Stimulated activated naive B cell treated with anti-CD40 and anti-IgM and Interleukin-4, amounts not matched to agents 10 μg/mL and 1 μg/mL and 100 μg/mL, for 72 hours (primary cell): ENCODE data around the gene GATB.

Experiments used
- ATAC-seq, 2 donors: fragments of 150-1000 bp; cut with Tn5 transposase; replicated peaks; 2 replicates each; pipeline ENCODE4 v1.10.0; 2021; ENCODE audit warnings: moderate library complexity in 1 of 2
- DNase-seq: peaks from one replicate; pipeline ENCODE4 v3.0.0; 2021
- H3K27ac Mint-ChIP-seq: one replicate; pipeline ENCODE4 v1.8.0; 2022; ENCODE audit warnings: mild to moderate bottlenecking, mixed read lengths
- H3K27me3 Mint-ChIP-seq, 2 donors: one replicate each; pipeline ENCODE4 v1.8.0; 2022; ENCODE audit warnings: mixed read lengths in 2 of 2
- H3K36me3 Mint-ChIP-seq, 2 donors: one replicate each; pipeline ENCODE4 v1.8.0; 2022; ENCODE audit warnings: mixed read lengths in 2 of 2, mild to moderate bottlenecking in 1 of 2
- H3K4me1 Mint-ChIP-seq, 2 donors: one replicate each; pipeline ENCODE4 v1.8.0; 2022; ENCODE audit warnings: mixed read lengths in 2 of 2, mild to moderate bottlenecking in 1 of 2
- H3K4me3 Mint-ChIP-seq, 2 donors: one replicate each; pipeline ENCODE4 v1.8.0; 2022; ENCODE audit warnings: mild to moderate bottlenecking in 2 of 2, mixed read lengths in 2 of 2, moderate library complexity in 1 of 2
- H3K9me3 Mint-ChIP-seq, 2 donors: one replicate each; pipeline ENCODE4 v1.8.0; 2022; ENCODE audit warnings: mixed read lengths in 2 of 2, mild to moderate bottlenecking in 1 of 2

The GATB gene

GRCh38 chr4:151715881-151716280, 44.9 kb downstream of the GATB start:
- no peak overlapping the region for H3K27ac Mint-ChIP-seq
- no peak for ATAC-seq
- no peaks in the 10 kb centered on the region for H3K27me3 Mint-ChIP-seq
- no peak overlapping the region for H3K4me3 Mint-ChIP-seq
- no peak for DNase-seq
- peaks cover 12 to 41% of the 10 kb centered on the region in 2 donors for H3K36me3 Mint-ChIP-seq
- H3K9me3 Mint-ChIP-seq = no peaks in the 10 kb centered on the region
- no peaks in the 10 kb centered on the region for H3K4me1 Mint-ChIP-seq

GRCh38 chr4:151712777-151713176, 48.0 kb downstream of the GATB start:
- Mint-ChIP-seq H3K27me3 (no peaks in the 10 kb centered on the region), H3K36me3 (peaks cover 19 to 55% of the 10 kb centered on the region in 2 donors)
- DNase-seq = no peak

GRCh38 chr4:151711646-151712045, 49.2 kb downstream of the GATB start:
- Mint-ChIP-seq H3K4me1 (no peaks in the 10 kb centered on the region), H3K9me3 (no peaks in the 10 kb centered on the region), H3K27ac (no peak overlapping the region), H3K4me3 (no peak overlapping the region), H3K36me3 (peaks cover 14 to 50% of the 10 kb centered on the region in 2 donors), H3K27me3 (no peaks in the 10 kb centered on the region)
- ATAC-seq = no peak
- DNase-seq = no peak

More at GRCh38 chr4:151712777-151713176, 48.0 kb downstream of the GATB start:
- H3K9me3 Mint-ChIP-seq = no peaks in the 10 kb centered on the region
- no peak for ATAC-seq
- no peak overlapping the region for H3K4me3 Mint-ChIP-seq
- H3K27ac Mint-ChIP-seq = no peak overlapping the region
- no peaks in the 10 kb centered on the region for H3K4me1 Mint-ChIP-seq

DNA sequence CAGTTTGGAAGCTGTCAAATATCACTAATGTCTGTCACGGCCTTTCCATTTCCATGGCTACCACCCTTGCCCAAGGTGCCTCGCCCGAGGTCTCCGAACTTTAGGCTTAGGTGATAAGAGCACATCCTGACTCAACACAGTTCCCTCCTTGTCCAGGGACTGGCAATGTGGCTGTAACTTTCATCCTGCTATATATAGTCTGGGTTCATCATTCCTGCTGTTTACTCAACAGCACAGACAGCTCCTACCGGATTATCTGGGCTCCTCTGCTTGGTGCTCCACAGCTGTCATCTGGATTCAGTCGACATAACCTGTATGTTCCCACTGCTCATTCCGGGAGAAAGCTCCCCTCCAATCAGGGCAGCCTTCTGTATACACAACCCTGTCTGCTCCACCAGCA, 51.2 kb downstream of the GATB start:
- no peak for ATAC-seq
- no peaks in the 10 kb centered on the region for H3K9me3 Mint-ChIP-seq
- no peaks in the 10 kb centered on the region for H3K4me1 Mint-ChIP-seq
- no peaks in the 10 kb centered on the region for H3K27me3 Mint-ChIP-seq
- H3K4me3 Mint-ChIP-seq = no peak overlapping the region
- DNase-seq = no peak
- H3K27ac Mint-ChIP-seq = no peak overlapping the region
- H3K36me3 Mint-ChIP-seq = peaks cover 24 to 57% of the 10 kb centered on the region in 2 donors

DNA sequence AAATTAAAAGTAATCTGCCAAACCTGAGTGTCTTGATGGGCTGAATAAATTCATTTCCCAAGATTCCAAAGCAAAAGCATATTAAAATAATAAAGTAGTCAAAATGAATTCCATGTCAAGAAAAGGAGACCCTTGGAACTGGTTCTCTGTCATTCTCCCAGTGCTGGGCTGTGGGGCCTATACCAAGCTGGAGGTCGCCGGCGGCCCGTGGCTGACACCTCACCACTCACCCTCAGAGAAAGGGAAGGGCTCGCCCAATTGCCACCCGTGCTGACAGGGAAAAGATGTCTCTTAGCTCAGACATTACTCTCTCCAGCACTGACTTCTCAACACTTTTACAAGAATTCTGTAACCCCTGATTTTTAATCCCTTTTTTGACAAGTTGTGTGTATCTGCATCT, 51.7 kb downstream of the GATB start:
- H3K27ac Mint-ChIP-seq = no peak overlapping the region

DNA sequence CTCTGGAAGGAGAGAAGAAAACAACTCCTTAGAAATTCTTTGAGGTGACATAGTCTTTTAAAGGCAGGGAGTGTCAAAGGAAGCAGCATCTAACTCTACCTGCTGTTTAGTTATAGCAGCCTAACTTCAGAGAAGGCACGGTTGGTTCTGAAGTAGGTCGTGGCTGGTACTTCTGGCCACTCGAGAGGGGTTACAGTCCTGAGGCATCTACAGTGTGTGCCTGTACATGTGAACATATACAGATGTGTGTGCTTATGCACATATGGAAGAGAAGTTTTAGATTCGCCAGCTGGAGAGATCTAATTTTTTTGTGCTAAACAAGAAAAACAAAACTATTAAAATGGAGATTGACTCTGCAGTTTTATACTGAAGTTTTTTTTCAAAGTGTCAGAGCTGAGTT, 52.7 kb downstream of the GATB start:
- no peak for DNase-seq
- Mint-ChIP-seq H3K27me3 (no peaks in the 10 kb centered on the region), H3K4me1 (no peaks in the 10 kb centered on the region), H3K27ac (no peak overlapping the region), H3K4me3 (no peak overlapping the region), H3K9me3 (no peaks in the 10 kb centered on the region), H3K36me3 (peaks cover 32 to 56% of the 10 kb centered on the region in 2 donors)
- ATAC-seq = no peak

More for the DNA sequence above, 51.7 kb downstream of the GATB start:
- no peak for DNase-seq
- Mint-ChIP-seq H3K27me3 (no peaks in the 10 kb centered on the region), H3K9me3 (no peaks in the 10 kb centered on the region), H3K4me3 (no peak overlapping the region), H3K4me1 (no peaks in the 10 kb centered on the region), H3K36me3 (peaks cover 24 to 57% of the 10 kb centered on the region in 2 donors)
- ATAC-seq = no peak

- H3K9me3 Mint-ChIP-seq = peaks cover 2 to 4% of the 10 kb centered on the region in 2 donors
- no peaks in the 10 kb centered on the region for H3K27me3 Mint-ChIP-seq
- no peak overlapping the region for H3K4me3 Mint-ChIP-seq
- no peak for DNase-seq
- H3K36me3 Mint-ChIP-seq = peaks cover 66 to 76% of the 10 kb centered on the region in 2 donors
- no peak for ATAC-seq
- H3K27ac Mint-ChIP-seq = no peak overlapping the region
- H3K4me1 Mint-ChIP-seq = no peaks in the 10 kb centered on the region
Observed at GRCh38 chr4:151703401-151703800, 57.4 kb downstream of the GATB start.

- ATAC-seq (no peak), DNase-seq (no peak)
- H3K27ac Mint-ChIP-seq = no peak overlapping the region
- peaks cover 69 to 74% of the 10 kb centered on the region in 2 donors for H3K36me3 Mint-ChIP-seq
- H3K4me1 Mint-ChIP-seq = no peaks in the 10 kb centered on the region
- H3K4me3 Mint-ChIP-seq = no peak overlapping the region
- peaks cover 2 to 4% of the 10 kb centered on the region in 2 donors for H3K9me3 Mint-ChIP-seq
- H3K27me3 Mint-ChIP-seq = no peaks in the 10 kb centered on the region
Observed at GRCh38 chr4:151702256-151702655, 58.6 kb downstream of the GATB start.

- no peak for ATAC-seq
- no peak overlapping the region for H3K4me3 Mint-ChIP-seq
- H3K27ac Mint-ChIP-seq = no peak overlapping the region
- DNase-seq = no peak
- H3K27me3 Mint-ChIP-seq = no peaks in the 10 kb centered on the region
- H3K4me1 Mint-ChIP-seq = no peaks in the 10 kb centered on the region
- H3K36me3 Mint-ChIP-seq = peaks cover 70 to 76% of the 10 kb centered on the region in 2 donors
- peaks cover 2 to 4% of the 10 kb centered on the region in 2 donors for H3K9me3 Mint-ChIP-seq
Observed at GRCh38 chr4:151700566-151701316, 60.1 kb downstream of the GATB start.

- H3K4me3 Mint-ChIP-seq = no peak overlapping the region
- peaks cover 2 to 4% of the 10 kb centered on the region in 2 donors for H3K9me3 Mint-ChIP-seq
- ATAC-seq (no peak), DNase-seq (no peak)
- no peaks in the 10 kb centered on the region for H3K27me3 Mint-ChIP-seq
- peaks cover 60 to 65% of the 10 kb centered on the region in 2 donors for H3K36me3 Mint-ChIP-seq
- no peaks in the 10 kb centered on the region for H3K4me1 Mint-ChIP-seq
- H3K27ac Mint-ChIP-seq = no peak overlapping the region
Observed at GRCh38 chr4:151698213-151698612, 62.6 kb downstream of the GATB start.

- Mint-ChIP-seq H3K9me3 (peaks cover 2 to 4% of the 10 kb centered on the region in 2 donors), H3K27me3 (no peaks in the 10 kb centered on the region), H3K36me3 (peaks cover 36% of the 10 kb centered on the region in 2 donors), H3K4me3 (no peak overlapping the region), H3K4me1 (no peaks in the 10 kb centered on the region), H3K27ac (no peak overlapping the region)
- DNase-seq = no peak
- no peak for ATAC-seq
Observed at GRCh38 chr4:151694961-151695720, 65.7 kb downstream of the GATB start.

DNA sequence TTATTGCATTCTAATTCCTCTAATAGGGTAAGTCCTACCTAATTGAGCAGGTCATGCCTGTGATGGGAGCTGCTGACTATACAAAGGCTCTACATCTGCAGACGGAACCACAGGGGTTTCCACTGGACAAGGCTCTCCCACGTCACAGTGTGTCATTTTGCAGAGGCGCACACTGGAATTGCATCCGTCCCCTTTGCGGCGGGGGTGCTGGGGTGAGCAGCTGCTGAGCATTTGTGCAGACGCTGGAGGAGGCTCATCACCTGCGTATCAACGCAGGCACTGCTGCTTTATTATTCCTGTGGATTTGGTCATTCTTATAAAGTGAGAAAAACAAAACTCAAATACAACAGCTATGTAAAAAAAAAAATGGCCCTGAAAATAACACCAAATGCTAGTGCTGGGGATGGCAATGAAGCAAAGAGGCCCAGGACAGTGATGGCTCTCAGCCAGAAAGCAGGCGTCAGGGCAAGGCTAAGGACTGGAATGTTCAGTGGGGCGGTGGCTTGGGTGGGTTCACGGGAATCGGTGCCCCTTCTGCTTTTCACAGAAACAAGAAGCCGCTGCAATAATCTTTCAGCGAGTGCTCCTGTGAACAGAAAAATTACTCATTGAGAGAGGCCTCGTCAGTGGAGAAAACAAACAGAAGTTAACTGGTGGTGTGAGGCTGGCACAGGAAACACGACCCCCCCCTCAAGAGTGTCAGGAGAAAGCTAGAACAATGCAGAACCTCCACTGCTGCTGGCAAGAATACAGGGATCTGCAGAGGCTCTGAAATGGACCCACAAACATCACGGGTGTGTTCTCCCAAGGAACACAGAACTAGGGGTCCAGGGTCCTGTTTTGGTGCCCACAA, 67.8 kb downstream of the GATB start:
- Mint-ChIP-seq H3K4me3 (no peak overlapping the region), H3K9me3 (no peaks in the 10 kb centered on the region)

DNA sequence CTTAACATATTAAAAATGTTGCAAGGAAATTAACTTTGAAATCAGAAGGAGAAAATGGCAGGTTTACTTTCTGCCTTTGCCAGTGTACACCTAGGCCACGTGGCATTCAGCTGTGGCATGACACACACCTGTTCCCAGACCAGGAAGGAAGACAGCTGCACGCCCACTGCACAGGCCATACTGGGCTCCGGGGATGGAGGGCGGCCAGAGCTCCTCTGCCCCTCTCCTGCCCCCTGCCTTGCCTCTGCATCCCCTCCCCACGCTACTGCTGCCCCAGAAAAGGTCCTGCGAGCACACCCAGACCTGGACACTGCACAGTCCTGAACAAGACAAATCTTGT, 68.4 kb downstream of the GATB start:
- ATAC-seq (no peak), DNase-seq (no peak)
- Mint-ChIP-seq H3K27me3 (no peaks in the 10 kb centered on the region), H3K4me3 (no peak overlapping the region), H3K9me3 (no peaks in the 10 kb centered on the region), H3K36me3 (peaks cover 27 to 33% of the 10 kb centered on the region in 2 donors), H3K4me1 (no peaks in the 10 kb centered on the region), H3K27ac (no peak overlapping the region)

More for the DNA sequence above, 67.8 kb downstream of the GATB start:
- ATAC-seq (no peak), DNase-seq (no peak)
- no peak overlapping the region for H3K27ac Mint-ChIP-seq
- no peaks in the 10 kb centered on the region for H3K4me1 Mint-ChIP-seq
- H3K27me3 Mint-ChIP-seq = no peaks in the 10 kb centered on the region
- peaks cover 26 to 30% of the 10 kb centered on the region in 2 donors for H3K36me3 Mint-ChIP-seq

- ATAC-seq = no peak
- no peaks in the 10 kb centered on the region for H3K4me1 Mint-ChIP-seq
- H3K27ac Mint-ChIP-seq = no peak overlapping the region
- peaks cover 28 to 33% of the 10 kb centered on the region in 2 donors for H3K36me3 Mint-ChIP-seq
- no peaks in the 10 kb centered on the region for H3K27me3 Mint-ChIP-seq
- DNase-seq = no peak
- H3K4me3 Mint-ChIP-seq = no peak overlapping the region
- no peaks in the 10 kb centered on the region for H3K9me3 Mint-ChIP-seq
Observed at GRCh38 chr4:151691639-151692442, 69.0 kb downstream of the GATB start.
